Left renal pelvis (tissue), 4 donors: Measurements from ENCODE around the gene POC1B. TPM values are rescaled to one million over a fixed set of nuclear protein-coding genes. Genes with fewer than 3 reads are reported as not detected.
"Not testable (repeated sequence)": the region's sequence is repeated elsewhere in the genome, so short reads cannot be mapped to it uniquely, and the experiment has no call there.

Experiments
- DNase-seq, 4 donors: peaks; one replicate each; pipeline ENCODE4 v3.0.0-alpha.2; 2013; ENCODE audit warnings: low read depth in 4 of 4, low spot score in 3 of 4
- polyA plus RNA-seq, 4 donors: library from polyadenylated mRNA; unstranded; fragments of 120-200 nt; gene quantifications; one replicate each; pipeline ENCODE4 v1.2.1, GENCODE V29; 2013; ENCODE audit not compliant: insufficient read length in 4 of 4

The POC1B gene
- polyA plus RNA-seq, 4 donors: 17.0 to 22.3 (median 20.8) TPM

DNA sequence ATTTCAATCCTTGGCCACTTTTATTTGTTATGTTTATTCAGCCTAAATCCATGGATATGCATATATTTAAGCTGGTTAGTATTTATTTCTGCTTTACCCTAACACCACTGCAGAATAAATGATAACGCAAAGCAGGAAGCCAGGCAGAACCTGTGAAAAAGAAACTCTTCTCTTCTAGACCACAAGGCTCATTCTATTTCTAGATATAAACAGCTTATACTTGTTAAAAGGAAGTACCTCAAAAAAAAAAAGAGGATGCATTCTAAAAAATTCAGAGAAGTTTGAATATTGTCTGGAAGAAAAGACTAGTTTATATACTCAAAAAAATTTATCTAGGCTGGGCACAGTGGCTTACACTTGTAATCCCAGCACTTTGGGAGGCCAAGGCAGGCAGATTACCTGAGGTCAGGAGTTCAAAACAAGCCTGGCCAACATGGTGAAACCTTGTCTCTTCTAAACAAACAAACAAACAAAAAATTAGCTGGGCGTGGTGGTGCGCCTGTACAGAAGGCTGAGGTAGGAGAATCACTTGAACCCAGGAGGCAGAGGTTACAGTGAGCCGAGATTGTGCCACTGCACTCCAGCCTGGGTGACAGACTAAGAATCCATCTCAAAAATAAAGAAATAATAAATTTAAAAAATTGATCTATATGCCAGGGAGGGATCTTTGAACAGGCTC is 57.1 kb downstream of the POC1B start:
- DNase-seq: no peak

DNA sequence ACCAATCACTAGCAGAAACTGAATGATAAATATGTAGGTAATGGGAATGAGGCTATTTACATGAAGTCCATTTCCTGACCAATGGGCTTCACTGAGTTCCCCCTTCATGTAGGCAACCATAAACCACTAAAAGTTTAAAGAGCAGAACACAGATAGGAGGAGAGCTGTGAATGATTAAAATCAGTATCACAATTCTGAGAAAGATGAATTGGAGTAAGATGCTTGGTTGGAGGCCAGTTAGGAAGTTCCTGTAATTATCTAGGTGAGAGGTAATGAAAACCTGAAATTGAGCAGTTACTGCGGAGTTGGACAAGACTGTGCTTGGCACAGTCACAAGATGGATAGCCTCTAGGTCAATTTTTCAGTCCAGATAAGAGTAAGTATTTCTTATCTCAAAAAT is 57.8 kb downstream of the POC1B start:
- DNase-seq: no peak

DNA sequence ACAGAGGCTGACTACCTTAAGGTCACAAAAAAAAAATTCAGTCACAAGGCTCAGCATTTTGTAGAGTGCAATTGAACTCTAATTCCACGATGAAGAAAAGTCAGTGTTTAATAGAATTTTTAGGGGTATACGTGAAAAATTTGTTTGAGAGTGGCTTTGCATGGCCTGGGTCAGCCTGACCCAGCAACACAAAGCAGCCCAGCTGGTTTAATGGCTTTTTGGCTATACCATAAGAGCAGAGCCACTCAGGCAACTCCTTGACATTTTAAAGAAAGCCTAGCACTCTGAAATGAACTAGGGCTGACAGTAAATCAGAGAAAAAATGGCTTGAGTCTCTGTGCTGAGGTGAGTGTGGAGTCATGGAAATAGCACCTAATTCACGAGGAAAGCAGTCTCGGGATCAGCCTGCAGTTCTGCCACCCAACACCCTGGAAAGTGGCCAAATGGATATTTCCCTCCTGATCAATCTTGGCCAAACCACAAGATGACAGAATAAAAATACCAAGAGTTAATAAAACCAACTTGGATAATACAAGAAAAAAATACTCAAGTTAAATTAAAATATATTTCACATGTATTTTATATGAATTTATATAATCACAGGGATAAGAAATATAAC is 60.8 kb downstream of the POC1B start:
- DNase-seq: no peak

DNA sequence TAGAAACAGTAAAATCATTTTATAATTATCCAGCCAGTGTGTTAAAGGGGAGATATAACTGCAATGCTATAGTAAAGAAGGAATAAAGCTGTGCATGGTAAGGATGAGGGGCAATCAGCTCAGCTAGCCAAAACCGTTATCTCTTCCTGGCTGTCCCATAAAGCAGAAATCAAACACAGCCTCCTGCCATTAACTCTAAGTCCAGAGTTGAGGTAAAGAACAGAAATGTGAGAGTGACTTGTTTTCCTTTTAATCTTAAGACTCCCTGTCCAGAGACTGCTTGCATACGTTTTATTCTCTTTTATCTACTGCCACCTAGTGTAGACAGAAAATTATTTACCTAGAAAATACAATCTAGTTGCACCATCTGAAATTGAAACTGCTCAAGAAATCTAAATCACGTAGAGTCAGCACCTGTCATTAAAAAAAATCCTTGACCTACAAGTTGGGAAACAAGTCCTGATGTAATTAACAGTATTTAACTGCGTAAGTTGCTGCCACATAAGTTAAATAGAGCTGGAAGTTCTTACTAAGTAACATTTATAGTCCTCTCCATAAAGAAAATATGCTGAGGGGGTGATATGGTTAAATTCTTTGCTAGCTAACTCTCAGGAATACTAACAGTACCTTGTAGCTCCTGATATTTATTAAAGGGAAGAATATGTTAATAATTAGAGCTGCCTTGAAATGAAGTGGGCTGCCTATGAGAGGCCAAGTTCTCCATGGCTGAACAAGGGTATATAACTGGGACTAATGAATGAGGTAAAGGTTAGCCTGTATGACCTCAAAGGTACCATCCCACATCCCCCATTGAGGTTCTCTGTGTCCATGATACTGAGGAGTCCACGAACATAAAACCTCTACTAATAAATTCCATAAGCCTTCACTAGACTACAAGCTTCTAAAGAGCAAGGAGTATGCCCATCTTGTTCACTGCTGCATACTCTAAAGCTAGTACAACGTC is 63.9 kb downstream of the POC1B start:
- peak in 1 of 4 donors; percentile 50 for DNase-seq

DNA sequence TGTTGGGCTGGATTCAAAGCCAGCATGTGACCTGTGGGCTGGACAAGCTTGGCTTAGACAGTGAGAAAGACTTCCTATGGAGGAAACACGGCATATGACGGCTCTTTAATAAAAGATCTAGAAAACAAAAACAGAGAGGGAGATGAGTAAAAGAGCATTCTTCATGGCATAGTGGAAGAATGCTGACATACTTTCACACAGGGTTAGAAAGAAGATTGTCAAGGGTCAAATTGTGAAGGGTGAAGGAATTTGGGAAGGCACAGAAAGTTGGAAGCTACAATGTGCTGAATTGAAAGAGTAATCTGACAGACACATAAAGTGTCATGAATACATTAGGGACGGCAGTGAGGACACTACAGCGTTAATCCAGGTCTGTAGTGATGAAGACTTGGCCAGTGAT is 64.7 kb downstream of the POC1B start:
- no peak for DNase-seq

DNA sequence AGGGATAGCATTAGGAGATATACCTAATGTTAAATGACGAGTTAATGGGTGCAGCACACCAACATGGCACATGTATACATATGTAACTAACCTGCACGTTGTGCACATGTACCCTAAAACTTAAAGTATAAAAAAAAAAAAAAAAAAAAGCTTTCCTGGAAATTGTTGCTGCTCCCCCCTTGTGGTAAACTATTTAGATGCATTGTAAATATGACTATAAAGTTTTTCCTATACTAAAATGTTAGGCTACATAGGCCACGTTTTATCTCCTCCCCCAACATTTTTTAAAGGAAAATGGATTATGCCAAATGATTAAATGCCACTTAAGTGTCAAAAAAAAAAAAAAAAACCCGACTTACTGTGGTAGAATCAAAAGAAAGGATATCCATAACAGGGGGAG is 66.6 kb downstream of the POC1B start:
- not testable (repeated sequence) for DNase-seq

DNA sequence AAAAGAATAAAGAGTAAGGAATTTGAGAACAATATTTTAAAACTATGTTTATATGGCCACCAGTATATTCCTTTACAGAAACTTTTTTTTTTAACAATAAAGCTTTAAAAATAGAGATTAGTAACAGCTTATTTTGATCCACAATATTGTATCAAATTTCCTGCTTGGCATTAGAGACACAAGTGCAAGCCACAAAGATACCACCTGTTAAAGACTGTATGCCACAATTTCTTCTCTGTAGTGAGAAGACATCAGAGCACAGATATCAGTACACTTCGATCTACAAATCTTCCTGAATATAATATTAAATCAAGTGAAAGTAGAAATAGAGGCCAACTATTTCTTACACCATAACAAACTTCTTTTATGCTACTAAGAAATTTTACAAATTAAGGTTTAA is 69.3 kb downstream of the POC1B start:
- DNase-seq: no peak

DNA sequence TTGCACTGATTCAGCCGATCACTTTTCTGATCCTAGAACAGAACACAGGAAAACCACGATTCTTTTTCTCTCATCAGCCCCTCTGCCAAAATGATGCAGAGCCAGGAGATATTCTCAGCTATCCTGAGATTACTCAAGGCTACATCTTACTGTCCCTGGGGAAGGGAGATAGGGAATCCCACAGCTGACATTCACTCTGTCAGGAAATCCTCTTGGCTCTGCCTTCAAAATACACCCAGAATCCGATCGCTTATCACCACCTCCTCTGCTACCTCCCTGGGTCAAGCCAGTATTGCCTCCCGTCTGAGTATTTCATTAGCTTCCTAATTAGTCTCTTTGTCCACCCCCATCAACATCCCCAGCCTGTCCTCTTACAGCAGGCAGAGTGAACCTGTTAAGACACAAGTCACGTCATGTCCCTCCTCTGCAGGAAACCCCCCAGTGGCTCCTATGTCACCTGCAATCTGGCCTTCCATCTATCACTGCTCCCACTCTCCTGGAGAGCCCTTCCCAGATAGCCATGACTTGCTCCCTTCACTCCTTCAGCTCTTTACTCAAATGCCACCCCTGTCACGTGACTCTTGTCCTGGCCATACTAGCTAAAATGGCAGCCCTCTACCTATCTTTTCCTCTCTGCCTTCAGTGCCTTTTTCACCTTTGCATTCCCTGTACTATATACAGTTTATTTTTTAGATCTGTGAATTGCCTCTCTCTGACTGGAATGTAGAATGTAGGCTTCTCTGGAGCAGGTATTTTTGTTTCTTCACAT is 71.6 kb downstream of the POC1B start:
- DNase-seq: no peak

DNA sequence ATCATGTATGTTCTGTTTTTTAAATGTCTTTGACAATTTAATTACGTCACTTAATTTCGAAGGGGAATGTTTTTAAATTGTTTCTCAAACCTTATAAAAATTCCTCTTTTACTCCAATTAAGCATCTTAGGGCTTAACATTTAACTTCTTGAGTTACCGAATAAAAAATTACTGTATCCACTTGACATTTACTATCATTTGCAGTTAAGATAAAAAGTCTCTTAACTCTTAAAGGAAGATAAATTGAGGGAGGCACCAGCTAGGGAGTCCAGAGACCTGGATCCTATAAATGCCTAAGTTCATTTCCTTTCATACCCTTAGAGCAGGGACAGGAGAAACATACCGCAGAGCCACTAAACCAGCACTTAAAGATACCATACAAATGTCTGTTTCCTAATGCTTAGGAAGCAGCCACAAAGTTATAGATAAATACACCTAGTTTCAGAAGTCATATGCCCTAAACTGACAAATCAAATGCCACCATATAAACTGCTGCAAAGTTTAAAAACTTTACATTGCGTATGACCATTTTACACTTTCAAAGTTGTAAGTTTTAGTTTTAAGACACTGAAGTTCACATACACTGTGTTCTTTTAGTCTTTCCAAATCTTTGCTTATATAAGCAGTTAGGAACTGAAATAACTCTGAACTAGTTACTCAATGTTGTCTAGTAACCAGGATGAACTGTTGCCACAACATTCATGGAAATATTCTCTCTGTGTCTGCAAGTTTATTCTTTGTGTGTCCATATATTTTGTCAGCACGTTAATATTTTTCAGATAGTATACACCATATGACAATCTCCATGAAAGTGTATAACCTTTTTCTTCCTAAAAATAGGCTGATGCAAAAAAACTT is 72.5 kb downstream of the POC1B start:
- DNase-seq: no peak

DNA sequence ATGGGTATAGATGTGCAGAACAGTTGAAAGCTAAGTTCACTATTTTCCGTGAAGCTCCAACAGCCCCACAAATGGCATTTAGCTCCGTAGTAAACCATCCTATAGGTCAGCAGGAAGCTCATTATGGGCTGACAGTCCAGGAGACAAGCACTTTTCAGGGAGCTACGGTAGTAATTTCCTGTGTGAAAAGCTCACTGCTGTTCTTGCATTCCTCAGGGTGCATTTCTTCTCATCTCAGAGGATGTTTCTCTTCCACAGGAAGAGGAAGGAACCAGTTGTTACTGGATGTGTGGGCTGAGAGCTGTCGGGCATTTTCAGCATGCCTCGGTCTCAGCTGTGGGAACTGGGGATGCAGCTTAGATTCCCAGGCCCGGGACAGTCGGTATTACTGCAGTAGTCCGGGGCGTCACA is 74.0 kb downstream of the POC1B start:
- no peak for DNase-seq

DNA sequence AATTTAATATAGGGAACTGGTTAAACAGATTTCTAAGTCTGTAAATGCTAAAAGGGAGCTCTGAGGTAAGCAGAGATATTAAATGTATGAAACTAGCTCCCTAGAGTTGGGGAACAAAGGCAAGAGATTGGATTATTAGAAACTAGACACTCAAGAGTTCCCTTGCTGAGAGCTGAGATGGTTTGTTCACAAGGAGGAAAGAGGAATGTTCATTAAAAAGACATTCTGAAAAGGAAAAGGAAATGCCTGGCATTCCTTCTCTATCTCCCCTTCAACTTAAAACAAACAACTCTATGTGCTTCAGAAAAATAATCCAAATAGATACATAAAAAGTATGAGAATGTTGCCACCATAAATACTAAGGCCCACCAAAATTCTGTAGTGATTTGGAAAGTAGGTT is 74.9 kb downstream of the POC1B start:
- DNase-seq: no peak

DNA sequence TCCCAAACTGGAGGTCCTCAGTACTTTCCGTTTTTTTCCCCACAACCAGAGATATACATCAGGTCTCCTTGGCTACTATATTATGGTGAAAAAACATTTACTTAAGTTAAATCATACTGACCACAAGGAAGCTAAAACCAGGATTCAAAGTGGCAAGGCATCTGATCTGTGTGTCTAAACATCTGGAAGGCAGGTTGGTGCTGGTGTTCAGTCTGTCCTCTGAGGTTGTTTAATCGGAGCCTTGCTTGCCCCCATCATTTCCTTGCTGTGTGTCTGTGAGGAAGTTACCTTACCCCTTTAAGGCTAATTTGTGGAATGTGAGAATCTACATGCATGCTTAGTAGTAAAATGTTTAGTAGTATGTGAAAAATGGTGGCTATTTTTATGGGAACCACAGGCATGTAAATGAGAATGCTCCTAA is 76.9 kb downstream of the POC1B start:
- no peak for DNase-seq

DNA sequence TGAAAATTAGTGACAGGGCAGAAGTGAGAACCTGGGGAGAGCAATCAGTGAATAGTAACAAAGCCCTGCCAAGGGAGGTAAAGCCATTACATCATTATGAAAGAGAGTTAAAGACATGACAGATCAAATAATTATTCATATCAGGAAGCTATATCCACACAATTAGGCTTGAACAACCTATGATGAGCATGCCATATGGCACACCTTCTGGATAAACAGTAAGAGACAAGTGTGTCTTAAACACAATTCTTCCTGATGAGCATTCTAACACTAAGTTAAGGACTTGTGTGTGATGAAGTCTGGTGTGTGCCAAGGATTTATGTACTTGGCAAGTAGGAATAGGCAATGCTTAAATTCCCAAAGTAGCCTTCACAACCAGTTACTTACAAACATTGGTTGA is 77.3 kb downstream of the POC1B start:
- no peak for DNase-seq

DNA sequence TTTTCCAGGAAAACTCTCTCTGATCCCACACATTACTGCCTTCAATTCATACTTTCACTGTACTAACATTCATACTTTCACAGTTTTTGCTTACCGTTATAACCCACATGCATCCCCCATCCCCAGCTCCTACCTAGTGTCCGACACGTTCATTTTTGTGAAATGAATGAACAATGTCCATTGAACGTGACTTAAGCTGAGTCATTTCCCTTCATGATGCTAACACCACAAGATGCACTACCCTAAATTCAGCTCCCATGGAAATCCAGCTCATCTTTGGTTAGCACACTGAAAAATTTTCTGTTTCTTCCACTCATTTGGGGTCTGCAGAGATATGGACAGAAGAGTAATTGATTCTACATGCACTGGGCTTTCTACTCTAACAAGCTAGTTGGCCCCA is 85.9 kb downstream of the POC1B start:
- DNase-seq: no peak

DNA sequence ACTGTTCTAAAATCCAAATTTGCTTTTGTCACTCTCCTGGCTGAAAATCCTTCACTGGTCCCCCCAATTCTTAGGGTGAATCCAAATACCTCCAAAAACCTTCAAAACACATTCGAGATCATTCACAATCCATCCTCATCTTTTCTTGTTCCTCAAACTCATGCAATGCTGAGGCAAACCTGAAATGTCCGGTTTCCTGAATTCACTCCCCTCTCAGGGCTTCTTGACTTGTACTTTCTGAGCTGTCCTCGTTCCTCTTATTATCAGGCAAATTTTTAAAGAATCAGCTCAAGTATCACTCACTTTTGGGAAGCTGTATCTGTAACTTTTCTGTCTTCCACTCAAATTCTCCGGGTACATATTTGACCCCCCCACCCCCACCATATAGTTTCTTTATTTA is 88.6 kb downstream of the POC1B start:
- no peak for DNase-seq

DNA sequence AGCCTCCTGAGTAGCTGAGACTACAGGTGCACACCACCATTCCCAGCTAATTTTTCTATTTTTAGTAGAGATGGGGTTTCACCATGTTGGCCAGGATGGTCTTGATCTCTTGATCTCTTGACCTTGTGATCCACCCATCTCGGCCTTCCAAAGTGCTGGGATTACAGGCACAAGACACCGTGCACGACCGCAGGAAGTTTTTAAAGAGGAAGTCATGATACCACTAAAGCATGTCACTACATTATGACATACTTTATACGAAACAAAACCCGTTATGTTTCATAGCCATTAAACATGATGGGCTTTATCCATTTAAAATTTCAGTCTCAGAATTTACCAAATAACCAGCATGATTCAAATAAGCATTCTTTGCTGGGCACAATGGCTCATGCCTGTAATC is 89.8 kb downstream of the POC1B start:
- DNase-seq: no peak

DNA sequence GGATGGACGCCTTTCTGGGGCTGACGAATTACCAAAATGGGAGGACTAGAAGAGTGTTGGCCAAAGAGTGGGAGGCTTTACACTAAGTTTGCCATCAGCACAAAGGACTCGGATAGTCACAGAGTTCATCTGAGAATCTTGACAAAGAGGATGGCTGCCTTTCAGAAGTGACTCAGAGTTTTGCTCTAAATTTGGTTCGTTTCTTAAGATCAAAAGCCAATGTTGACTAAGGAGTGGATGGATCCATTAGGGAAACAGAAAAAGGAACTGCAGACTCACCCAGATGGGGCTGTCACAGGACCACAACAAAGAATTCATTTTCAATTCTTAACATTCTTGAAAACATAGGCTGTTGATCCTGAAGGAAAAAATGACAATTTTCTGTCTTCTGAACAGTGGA is 92.2 kb downstream of the POC1B start:
- DNase-seq: no peak

DNA sequence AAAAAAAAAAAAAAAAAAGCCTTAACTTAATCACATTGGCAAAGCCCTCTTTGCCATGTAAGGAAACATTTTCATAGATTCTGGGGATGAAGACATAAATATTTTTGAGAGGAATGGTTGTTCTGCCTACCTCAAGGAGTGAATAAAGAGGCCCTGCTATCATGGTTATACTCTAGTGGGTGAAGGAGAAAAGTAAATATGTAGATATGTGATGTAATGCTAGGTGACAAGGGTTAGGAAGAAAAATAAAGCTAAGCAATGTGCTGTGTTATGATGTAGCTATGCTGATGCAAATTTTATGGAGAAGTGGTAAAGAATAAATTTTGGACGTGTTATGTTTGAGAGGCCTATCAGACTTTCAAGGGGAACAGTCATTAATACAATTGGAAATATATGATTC is 93.5 kb downstream of the POC1B start:
- DNase-seq: no peak

DNA sequence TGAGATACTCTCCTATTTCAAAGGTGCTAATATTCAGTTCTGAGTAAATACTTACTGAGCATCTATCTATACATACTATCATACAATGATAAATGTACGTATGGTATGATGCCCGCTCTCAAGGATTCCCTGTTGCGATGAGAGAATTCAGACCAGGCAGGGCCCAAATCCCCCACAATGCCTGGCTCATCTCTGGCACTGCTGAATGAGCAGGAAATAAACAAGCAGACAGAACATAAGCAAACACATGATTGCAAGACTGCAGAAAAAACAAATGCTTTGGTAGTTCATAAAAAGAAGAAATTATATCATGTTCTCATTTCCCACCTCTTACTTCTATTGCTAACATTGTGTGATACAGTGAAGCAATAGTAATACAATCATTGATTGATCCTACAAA is 96.3 kb downstream of the POC1B start:
- DNase-seq: no peak
